HepG2 (cell line): Measurements from ENCODE around the gene AGMO. TPM values are rescaled to one million over a fixed set of nuclear protein-coding genes. Genes with fewer than 3 reads are reported as not detected.
"Not testable (repeated sequence)": the region's sequence is repeated elsewhere in the genome, so short reads cannot be mapped to it uniquely, and the experiment has no call there.

Experiments
- ATAC-seq: fragments of 200-7000 bp; cut with Tn5 transposase; 3 replicates; pipeline ENCODE4 v1.9.1; 2020; ENCODE audit warnings: mild to moderate bottlenecking, moderate library complexity
- BruUV-seq: library from RNA; stranded (reverse); fragments of 400-500 nt; replicated peaks from 2 replicates; lab custom pipeline; 2021; lab: Mats Ljungman, UMichigan
- CTCF ChIA-PET: fragments of 300-600 bp; formaldehyde crosslinking; extraction: SDS; loops from one replicate; lab custom pipeline; 2021; ENCODE audit warnings: low total read pairs, inconsistent platforms, low intra/inter-chr PET ratio; lab: Yijun Ruan, JAX
- POLR2A ChIA-PET: fragments of 350-600 bp; sonication (Branson Sonifier 250); formaldehyde crosslinking; loops from one replicate; lab custom pipeline; 2020; ENCODE audit warnings: antibody characterized with exemption, inconsistent platforms; lab: Yijun Ruan, JAX
- DNase-seq: peaks from one replicate; pipeline ENCODE4 v3.0.0-alpha.2; 2015; ENCODE audit warnings: low spot score
- FAIRE-seq: peaks from 3 replicates; lab custom pipeline; 2011; peaks lifted over from hg19 to GRCh38; lab: Jason Lieb, UNC
- H2AFZ ChIP-seq: one replicate; pipeline ENCODE4 v1.6.1; 2011; ENCODE audit warnings: low read length, inconsistent platforms
- H3K27ac ChIP-seq: fragments of 300-600 bp; 3 replicates; pipeline ENCODE4 v1.8.0; 2011; ENCODE audit warnings: mixed run types, mild to moderate bottlenecking, mixed read lengths, low read length, inconsistent platforms; ENCODE audit not compliant: insufficient read depth; ENCODE audit errors: extremely low read length
- H3K27me3 ChIP-seq, 2 experiments: fragments of 200-600 bp in 1 of 2; 2 replicates in 1 of 2; 3 replicates in 1 of 2; pipeline versions ENCODE4 v1.6.0 to v1.8.0; 2011; ENCODE audit warnings: low read length in 2 of 2, mild to moderate bottlenecking in 2 of 2, moderate library complexity in 2 of 2, inconsistent platforms in 1 of 2; ENCODE audit not compliant: insufficient read depth in 2 of 2, control insufficient read depth in 1 of 2
- H3K36me3 ChIP-seq, 2 experiments: fragments of 200-600 bp in 1 of 2; replicated peaks in 1 of 2; 2 replicates in 1 of 2; 3 replicates in 1 of 2; pipeline versions ENCODE4 v1.5.1 to v1.8.0; 2011; ENCODE audit warnings: low read length in 2 of 2, inconsistent platforms in 1 of 2; ENCODE audit not compliant: insufficient read depth in 2 of 2, control insufficient read depth in 1 of 2
- H3K4me1 ChIP-seq: 2 replicates; pipeline ENCODE4 v1.5.1; 2012; ENCODE audit warnings: low read length, inconsistent platforms; ENCODE audit not compliant: insufficient read depth
- H3K4me2 ChIP-seq: 2 replicates; pipeline ENCODE4 v1.6.0; 2011; ENCODE audit warnings: low read depth, low read length, inconsistent platforms
- H3K4me3 ChIP-seq, 3 experiments: fragments of 200-600 bp in 1 of 3; sonication (generic), shearing (Covaris generic) in 1 of 3; replicated peaks in 1 of 3; 2 replicates each; pipeline ENCODE4 v1.5.1; 2011 to 2016; ENCODE audit warnings: low read length in 3 of 3, inconsistent platforms in 2 of 3, low read depth in 2 of 3, mild to moderate bottlenecking in 2 of 3, control low read depth in 1 of 3, mixed read lengths in 1 of 3; ENCODE audit not compliant: insufficient read depth in 1 of 3
- H3K79me2 ChIP-seq: one replicate; pipeline ENCODE4 v1.6.1; 2011; ENCODE audit warnings: low read length, inconsistent platforms; ENCODE audit not compliant: insufficient read depth
- H3K9ac ChIP-seq: 2 replicates; pipeline ENCODE4 v1.6.0; 2011; ENCODE audit warnings: mild to moderate bottlenecking, low read depth, low read length, inconsistent platforms; ENCODE audit not compliant: insufficient read depth
- H3K9me3 ChIP-seq: 2 replicates; pipeline ENCODE4 v1.5.1; 2012; ENCODE audit warnings: mild to moderate bottlenecking, low read length
- H4K20me1 ChIP-seq: 2 replicates; pipeline ENCODE4 v1.6.0; 2011; ENCODE audit warnings: inconsistent platforms, mild to moderate bottlenecking, low read length, moderate library complexity; ENCODE audit not compliant: insufficient read depth
- ARID2 ChIP-seq: sonication (generic); formaldehyde crosslinking; IDR thresholded peaks from 2 replicates; pipeline ENCODE4 v1.8.1; 2022; ENCODE audit warnings: mild to moderate bottlenecking, missing genetic modification reagents, borderline replicate concordance
- MZF1 ChIP-seq: sonication (generic); formaldehyde crosslinking; IDR thresholded peaks from 2 replicates; pipeline ENCODE4 v1.8.1; 2023; ENCODE audit warnings: mild to moderate bottlenecking, missing genetic modification reagents, borderline replicate concordance
- PAXIP1 ChIP-seq: sonication (generic); formaldehyde crosslinking; conservative IDR thresholded peaks from 2 replicates; pipeline ENCODE4 v1.4.0; 2020; ENCODE audit warnings: mild to moderate bottlenecking, missing genetic modification reagents, moderate library complexity
- ZNF292 ChIP-seq: sonication (generic); formaldehyde crosslinking; IDR thresholded peaks from 2 replicates; pipeline ENCODE4 v1.8.1; 2022; ENCODE audit warnings: mild to moderate bottlenecking, low read depth, missing genetic modification reagents, borderline replicate concordance
- ZNF577 ChIP-seq: sonication (generic); formaldehyde crosslinking; IDR thresholded peaks from 2 replicates; pipeline ENCODE4 v1.4.0; 2020; ENCODE audit warnings: mild to moderate bottlenecking, low read depth, missing genetic modification reagents, borderline replicate concordance
- WGBS: methylation state at CpG from one replicate; pipeline ENCODE4 v1.1.6; 2017; ENCODE audit warnings: low lambda C conversion rate; 5-methylcytosine and 5-hydroxymethylcytosine counted together
- in situ Hi-C: cut with HindIII; loops from 2 replicates; pipeline ENCODE4 v1.10.0; 2017; ENCODE audit warnings: low pct_unique_long_range_greater_than_20kb; ENCODE audit not compliant: extremely low pct_ligation_motif_present
- intact Hi-C: fragments of 100-400 bp; cut with micrococcal nuclease; formaldehyde crosslinking; loops from one replicate; pipeline ENCODE4 v1.10.0; 2022; ENCODE audit not compliant: unreplicated experiment
- polyA plus RNA-seq, 8 experiments: library from polyadenylated mRNA; depleted of rRNA in 3 of 8; stranded (reverse) in 7 of 8; unstranded in 1 of 8; fragments of >200 nt; fragmentation: Illumina TruSeq in 4 of 8; extraction: Trizol in 4 of 8; gene quantifications; 2 replicates each; pipeline versions ENCODE4 v1.2.1 to v1.2.3, GENCODE V29; 2011 to 2016; ENCODE audit warnings: low read depth in 4 of 8, missing spikeins in 1 of 8, mixed read lengths in 1 of 8; ENCODE audit not compliant: insufficient read depth in 1 of 8
- total RNA-seq, 5 experiments: library from RNA; depleted of rRNA; stranded (reverse); fragments of >200 nt; fragmentation: Illumina TruSeq; extraction: Trizol; gene quantifications; 2 replicates each; pipeline ENCODE4 v1.2.3, GENCODE V29; 2016; ENCODE audit warnings: low read depth in 1 of 5
- TF ChIP-seq, protein P1 (sequence below): IDR thresholded peaks from 2 replicates; pipeline ENCODE4 v1.6.1; 2016
- TF ChIP-seq, protein P2 (sequence below): sonication (generic); formaldehyde crosslinking; IDR thresholded peaks from 2 replicates; pipeline ENCODE4 v1.5.0; 2020; ENCODE audit warnings: missing genetic modification reagents, mild to moderate bottlenecking, borderline replicate concordance

Gene AGMO
- total and polyA plus RNA-seq, 2 of the 13 experiments (the other 11 are each of a cell fraction or from before 2014, with no cell fraction given): 0.22 to 0.50 TPM

DNA sequence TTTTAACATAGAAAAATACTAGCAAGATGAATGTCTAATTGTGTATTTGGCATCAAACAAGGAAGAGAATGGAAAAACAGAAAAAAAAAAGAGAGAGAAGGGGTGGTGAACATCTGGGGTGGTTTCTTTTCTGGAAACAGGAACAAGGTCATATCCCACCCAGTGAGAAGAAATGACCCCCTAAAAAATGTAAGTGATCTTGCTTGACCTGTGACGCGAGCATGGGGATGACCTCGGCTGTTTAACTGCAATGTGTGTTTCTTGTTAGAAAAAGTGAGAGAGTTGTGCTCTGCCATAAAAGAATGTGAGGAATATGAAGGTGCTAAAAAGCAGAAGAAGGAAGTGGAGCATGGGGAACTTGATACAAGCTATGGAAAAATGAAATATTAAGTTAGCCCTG, 258.5 kb downstream of the AGMO start:
- FAIRE-seq: no peak
- H4K20me1 ChIP-seq: no peaks in the 10 kb centered on the region
- no peak for ATAC-seq
- H3K4me3 ChIP-seq: no peak overlapping the region
- DNase-seq: no peak
- ChIA-PET POLR2A (no interaction called here), CTCF (no interaction called here)
- intact Hi-C loops (no loop called here), in situ Hi-C loops (loop anchor here (25.0 kb wide), 2 partner anchors 409 to 759 kb away; no protein-coding TSS in a partner anchor)
- no peaks in the 10 kb centered on the region for H3K27me3 ChIP-seq
- no TSS peak for BruUV-seq
- H3K9me3 ChIP-seq: peaks cover 11% of the 10 kb centered on the region
- 83% methylated on average over 3 of the region's 3 CpGs for WGBS
- H3K79me2 ChIP-seq: no peaks in the 10 kb centered on the region
- TF ChIP-seq PAXIP1 (CRISPR knock-in tag): no peak
- TF ChIP-seq, protein P1, sequence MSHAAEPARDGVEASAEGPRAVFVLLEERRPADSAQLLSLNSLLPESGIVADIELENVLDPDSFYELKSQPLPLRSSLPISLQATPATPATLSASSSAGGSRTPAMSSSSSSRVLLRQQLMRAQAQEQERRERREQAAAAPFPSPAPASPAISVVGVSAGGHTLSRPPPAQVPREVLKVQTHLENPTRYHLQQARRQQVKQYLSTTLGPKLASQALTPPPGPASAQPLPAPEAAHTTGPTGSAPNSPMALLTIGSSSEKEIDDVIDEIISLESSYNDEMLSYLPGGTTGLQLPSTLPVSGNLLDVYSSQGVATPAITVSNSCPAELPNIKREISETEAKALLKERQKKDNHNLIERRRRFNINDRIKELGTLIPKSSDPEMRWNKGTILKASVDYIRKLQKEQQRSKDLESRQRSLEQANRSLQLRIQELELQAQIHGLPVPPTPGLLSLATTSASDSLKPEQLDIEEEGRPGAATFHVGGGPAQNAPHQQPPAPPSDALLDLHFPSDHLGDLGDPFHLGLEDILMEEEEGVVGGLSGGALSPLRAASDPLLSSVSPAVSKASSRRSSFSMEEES (CRISPR knock-in tag): no peak
- TF ChIP-seq ARID2 (CRISPR knock-in tag): no peak
- no peak for TF ChIP-seq MZF1
- no peak for TF ChIP-seq ZNF577 (CRISPR knock-in tag)
- TF ChIP-seq, protein P2, sequence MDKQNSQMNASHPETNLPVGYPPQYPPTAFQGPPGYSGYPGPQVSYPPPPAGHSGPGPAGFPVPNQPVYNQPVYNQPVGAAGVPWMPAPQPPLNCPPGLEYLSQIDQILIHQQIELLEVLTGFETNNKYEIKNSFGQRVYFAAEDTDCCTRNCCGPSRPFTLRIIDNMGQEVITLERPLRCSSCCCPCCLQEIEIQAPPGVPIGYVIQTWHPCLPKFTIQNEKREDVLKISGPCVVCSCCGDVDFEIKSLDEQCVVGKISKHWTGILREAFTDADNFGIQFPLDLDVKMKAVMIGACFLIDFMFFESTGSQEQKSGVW (CRISPR knock-in tag): no peak
- no peak for TF ChIP-seq ZNF292 (CRISPR knock-in tag)
- TF ChIP-seq, all 625 proteins: peak for 0
- Histone ChIP-seq H3K9ac (no peak overlapping the region), H3K27ac (no peak overlapping the region), H3K4me2 (no peak overlapping the region), H2AFZ (no peak overlapping the region), H3K4me1 (no peaks in the 10 kb centered on the region), H3K36me3 (no peaks in the 10 kb centered on the region)

DNA sequence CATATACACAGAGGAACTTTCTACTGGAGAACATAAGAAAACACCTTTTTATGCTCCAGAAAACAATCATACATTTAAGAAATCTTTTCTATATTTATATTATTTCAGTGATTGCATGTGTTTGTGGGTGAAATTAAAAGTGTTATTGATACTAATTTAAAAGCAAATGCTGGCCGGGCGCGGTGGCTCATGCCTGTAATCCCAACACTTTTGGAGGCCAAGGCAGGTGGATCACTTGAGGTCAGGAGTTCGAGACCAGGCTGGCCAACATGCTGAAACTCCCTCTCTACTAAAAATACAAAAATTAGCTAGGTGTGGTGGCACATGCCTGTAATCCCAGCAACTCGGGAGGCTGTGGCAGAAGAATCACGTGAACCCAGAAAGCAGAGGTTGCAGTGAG, 260.8 kb downstream of the AGMO start:
- H3K36me3 ChIP-seq, H3K9ac ChIP-seq, H3K4me1 ChIP-seq, intact Hi-C loops, H3K4me2 ChIP-seq, DNase-seq, BruUV-seq, CTCF ChIA-PET, H4K20me1 ChIP-seq, ATAC-seq, POLR2A ChIA-PET, H3K27ac ChIP-seq, H3K79me2 ChIP-seq, H3K27me3 ChIP-seq, H2AFZ ChIP-seq, H3K4me3 ChIP-seq, FAIRE-seq: not testable (repeated sequence)
- in situ Hi-C loops: loop anchor here (25.0 kb wide), 2 partner anchors 411 to 761 kb away; no protein-coding TSS in a partner anchor
- WGBS: 48% methylated on average over 6 of the region's 6 CpGs
- H3K9me3 ChIP-seq: peaks cover 17% of the 10 kb centered on the region
